Hindlimb muscle (tissue), 1 donor: ENCODE measurements around the gene NPIPB4. TPM values are rescaled to one million over a fixed set of nuclear protein-coding genes. Genes with fewer than 3 reads are reported as not detected.
"Not testable (repeated sequence)": the region's sequence is repeated elsewhere in the genome, so short reads cannot be mapped to it uniquely, and the experiment has no call there.

Experiments used
- DNase-seq: peaks from one replicate; pipeline ENCODE4 v3.0.0-alpha.2; 2013
- polyA plus RNA-seq: library from polyadenylated mRNA; unstranded; fragments of 120-200 nt; gene quantifications from one replicate; pipeline ENCODE4 v1.2.1, GENCODE V29; 2013; ENCODE audit not compliant: insufficient read length

NPIPB4 gene
- polyA plus RNA-seq, result 83.9 TPM

DNA sequence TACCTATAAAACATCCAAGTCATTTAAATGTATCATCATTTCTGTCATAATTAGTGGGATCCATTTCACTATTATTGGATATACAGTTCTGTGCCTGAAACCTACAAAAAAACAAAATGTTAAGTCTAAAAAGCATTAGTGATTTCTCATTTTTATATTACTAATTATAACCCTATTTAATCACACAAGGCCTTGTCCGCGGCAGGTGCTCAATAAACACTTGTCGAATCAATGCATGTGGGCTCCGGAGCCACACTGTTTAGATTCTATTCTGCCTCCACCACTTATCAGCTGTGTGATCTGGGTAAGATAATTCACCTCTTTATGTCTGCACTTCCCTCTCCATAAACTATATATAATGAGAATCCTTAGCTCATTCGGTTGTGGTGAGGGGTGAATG, at the start of gene NPIPB4:
NPIPB4 (minus strand) TSS at position 101 of the 400 bp plus-strand sequence. CDS start 378 bp downstream, outside the sequence.
- not testable (repeated sequence) for DNase-seq

DNA sequence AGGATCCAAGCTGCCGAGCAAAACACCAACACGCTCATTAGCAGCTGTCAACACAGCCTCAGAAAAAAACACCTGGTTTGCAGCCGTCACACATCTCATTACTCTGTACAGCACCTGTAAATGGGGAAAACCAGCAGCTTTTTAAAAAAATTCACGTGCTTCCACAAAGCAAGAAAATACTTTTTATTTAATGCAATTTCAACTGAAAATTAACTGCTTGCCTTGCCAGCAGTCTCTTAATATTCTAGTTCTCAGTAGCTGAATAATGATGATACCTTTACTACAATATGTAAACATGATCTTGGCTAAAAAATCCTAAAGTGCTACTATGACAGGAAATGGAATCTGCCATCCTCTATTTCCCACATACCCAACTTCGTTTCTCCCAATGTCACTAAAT, 41.4 kb upstream of the NPIPB4 start:
- not testable (repeated sequence) for DNase-seq

DNA sequence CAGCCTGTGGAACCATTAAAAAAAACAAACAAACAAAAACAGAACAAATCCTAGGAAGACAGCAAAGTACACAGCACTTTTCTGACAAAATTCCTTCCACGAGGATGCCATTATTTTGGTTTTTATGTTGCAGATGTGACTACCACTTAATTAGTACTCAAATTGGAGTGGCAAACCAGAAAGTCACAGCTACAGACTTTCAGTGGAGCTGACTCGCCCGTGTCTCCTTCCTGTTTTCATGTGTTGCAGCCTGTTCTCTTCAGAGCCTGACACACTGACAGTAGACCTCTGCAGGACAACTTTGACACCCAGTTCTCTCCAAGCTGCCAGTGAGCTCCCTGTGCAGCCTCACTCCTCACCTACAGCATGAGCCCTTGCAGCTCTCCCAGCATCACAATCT, 24.4 kb upstream of the NPIPB4 start:
- DNase-seq, result not testable (repeated sequence)

DNA sequence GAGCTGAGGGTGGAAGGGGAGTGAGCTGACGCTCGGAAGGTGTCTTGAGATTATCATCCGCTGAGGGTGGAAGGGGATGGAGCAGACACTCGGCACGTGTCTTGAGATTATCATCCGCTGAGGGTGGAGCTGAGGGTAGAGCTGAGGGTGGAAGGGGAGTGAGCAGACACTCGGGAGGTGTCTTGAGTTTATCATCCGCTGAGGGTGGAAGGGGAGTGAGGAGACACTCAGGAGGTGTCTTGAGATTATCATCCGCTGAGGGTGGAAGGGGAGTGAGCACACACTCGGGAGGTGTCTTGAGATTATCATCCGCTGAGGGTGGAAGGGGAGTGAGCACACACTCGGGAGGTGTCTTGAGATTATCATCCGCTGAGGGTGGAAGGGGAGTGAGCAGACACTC, 20.4 kb downstream of the NPIPB4 start:
- DNase-seq, result not testable (repeated sequence)

DNA sequence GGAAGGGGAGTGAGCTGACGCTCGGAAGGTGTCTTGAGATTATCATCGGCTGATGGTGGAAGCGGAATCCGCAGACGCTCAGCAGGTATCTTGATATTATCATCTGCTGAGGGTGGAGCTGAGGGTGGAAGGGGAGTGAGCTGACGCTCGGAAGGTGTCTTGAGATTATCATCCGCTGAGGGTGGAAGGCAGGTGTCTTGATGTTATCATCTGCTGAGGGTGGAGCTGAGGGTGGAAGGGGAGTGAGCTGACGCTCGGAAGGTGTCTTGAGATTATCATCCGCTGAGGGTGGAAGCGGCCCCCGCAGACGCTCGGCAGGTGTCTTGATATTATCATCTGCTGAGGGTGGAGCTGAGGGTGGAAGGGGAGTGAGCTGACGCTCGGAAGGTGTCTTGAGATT, 21.2 kb downstream of the NPIPB4 start:
- not testable (repeated sequence) for DNase-seq

DNA sequence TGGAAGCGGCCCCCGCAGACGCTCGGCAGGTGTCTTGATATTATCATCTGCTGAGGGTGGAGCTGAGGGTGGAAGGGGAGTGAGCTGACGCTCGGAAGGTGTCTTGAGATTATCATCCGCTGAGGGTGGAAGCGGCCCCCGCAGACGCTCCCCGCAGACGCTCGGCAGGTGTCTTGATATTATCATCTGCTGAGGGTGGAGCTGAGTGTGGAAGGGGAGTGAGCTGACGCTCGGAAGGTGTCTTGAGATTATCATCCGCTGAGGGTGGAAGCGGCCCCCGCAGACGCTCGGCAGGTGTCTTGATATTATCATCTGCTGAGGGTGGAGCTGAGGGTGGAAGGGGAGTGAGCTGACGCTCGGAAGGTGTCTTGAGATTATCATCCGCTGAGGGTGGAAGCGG, 21.8 kb downstream of the NPIPB4 start:
- DNase-seq, result not testable (repeated sequence)

DNA sequence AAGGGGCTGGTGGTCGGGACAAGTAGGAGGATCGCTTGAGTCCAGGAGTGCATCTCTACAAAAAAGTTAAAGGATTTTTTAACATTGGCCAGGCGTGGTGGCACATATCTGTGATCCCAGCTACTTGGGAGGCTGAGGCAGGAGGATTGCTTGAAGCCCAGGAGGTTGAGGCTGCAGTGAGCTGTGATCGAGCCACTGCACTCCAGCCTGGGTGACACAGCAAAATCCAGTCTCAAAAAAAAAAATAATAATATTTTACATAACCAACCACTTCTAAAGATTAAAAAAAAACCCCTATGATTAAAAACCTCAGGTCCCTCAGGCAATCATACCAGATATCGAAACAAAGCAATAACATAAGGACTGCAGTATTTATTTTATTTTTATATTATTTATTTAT, 23.3 kb downstream of the NPIPB4 start:
- DNase-seq, result not testable (repeated sequence)

DNA sequence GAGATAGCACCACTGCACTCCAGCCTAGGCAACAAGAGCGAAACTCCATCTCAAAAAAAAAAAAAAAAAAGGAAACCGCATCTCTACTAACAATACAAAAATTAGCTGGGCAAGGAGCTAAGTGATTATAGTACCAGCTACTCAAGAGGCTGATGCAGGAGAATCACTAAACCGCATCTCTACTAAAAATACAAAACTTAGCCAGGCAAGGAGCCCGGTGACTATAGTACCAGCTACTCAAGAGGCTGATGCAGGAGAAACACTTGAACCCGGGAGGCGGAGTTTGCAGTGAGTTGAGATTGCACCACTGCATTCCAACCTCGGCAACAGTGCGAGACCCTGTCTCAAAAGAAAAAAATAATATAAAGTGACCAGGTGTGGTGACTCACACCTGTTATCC, 27.6 kb downstream of the NPIPB4 start:
- DNase-seq, result not testable (repeated sequence)

DNA sequence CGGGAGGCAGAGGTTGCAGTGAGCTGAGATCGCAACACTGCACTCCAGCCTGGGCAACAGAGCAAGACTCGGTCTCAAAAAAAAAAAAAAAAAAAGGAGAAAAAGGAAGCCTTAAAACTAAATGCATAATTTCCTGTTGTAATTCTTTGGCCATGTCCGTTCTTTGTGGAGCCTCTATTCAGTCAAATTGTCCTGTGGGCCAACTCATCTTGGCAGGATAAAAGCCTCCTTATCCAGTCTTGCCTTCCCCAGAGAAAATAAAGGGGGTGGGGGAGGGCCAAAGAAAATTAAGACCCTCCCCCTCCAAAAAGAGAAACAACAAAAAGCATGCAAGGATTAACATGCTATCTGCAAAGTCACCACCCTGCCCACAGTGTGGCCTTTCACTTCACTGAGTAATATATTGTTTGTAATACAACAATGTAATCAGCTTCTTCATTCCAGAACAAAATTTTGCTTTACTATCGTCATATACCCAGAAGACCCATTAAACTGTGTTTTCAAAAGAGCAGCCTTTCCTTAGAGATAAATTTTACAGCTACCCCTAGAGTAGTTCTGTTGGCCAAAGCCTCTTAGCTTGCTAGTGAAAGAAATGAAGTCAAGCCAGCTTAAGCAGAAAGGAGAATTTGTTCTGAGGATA, 31.4 kb downstream of the NPIPB4 start:
- DNase-seq, result not testable (repeated sequence)

DNA sequence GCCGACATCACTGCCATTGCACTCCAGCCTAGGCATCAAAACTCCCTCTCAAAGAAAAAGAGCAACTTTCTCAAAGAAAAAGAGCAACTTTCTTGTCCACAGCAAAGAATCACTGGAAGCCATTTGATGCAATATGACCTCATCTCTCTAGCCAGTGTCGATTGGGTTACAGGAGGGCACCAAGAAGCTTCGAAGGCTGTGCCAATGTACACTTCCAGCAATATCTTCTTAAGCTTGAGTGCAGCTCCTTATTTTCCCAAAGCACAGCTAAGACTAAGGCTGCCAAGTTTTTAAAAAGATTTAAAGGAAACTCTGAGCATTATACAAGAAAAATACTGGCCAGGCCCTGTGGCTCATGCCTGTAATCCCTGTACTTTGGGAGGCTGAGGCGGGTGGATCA, 32.0 kb downstream of the NPIPB4 start:
- not testable (repeated sequence) for DNase-seq

DNA sequence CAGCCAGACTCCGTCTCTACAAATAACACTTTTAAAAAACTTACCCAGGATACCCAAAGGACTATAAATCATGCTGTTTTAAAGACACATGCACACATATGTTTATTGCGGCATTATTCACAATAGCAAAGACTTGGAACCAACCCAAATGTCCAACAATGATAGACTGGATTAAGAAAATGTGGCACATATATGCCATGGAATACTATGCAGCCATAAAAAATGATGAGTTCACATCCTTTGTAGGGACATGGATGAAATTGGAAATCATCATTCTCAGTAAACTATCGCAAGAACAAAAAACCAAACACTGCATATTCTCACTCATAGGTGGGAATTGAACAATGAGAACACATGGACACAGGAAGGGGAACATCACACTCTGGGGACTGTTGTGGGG, 34.3 kb downstream of the NPIPB4 start:
- not testable (repeated sequence) for DNase-seq

DNA sequence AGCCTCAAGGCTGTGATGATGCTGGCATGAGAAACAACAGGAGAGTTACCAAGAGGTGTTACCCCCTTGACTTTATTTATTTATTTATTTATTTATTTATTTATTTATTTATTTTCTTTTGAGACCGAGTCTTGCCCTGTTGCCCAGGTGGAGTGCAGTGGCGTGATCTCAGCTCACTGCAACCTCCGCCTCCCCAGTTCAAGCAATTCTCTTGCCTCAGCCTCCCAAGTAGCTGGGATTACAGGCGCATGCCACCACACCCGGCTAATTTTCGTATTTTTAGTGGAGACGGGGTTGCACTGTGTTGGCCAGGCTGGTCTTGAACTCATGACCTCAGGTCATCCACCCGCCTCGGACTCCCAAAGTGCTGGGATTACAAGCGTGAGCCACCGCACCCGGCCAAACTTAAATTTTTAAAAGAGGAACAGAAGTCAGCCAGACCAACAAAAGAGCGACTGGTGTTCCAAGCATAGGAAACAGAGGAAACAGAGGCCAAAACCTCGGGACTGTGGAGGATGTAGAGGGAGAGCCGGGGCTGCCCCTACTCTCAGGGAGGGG, 36.6 kb downstream of the NPIPB4 start:
- not testable (repeated sequence) for DNase-seq

DNA sequence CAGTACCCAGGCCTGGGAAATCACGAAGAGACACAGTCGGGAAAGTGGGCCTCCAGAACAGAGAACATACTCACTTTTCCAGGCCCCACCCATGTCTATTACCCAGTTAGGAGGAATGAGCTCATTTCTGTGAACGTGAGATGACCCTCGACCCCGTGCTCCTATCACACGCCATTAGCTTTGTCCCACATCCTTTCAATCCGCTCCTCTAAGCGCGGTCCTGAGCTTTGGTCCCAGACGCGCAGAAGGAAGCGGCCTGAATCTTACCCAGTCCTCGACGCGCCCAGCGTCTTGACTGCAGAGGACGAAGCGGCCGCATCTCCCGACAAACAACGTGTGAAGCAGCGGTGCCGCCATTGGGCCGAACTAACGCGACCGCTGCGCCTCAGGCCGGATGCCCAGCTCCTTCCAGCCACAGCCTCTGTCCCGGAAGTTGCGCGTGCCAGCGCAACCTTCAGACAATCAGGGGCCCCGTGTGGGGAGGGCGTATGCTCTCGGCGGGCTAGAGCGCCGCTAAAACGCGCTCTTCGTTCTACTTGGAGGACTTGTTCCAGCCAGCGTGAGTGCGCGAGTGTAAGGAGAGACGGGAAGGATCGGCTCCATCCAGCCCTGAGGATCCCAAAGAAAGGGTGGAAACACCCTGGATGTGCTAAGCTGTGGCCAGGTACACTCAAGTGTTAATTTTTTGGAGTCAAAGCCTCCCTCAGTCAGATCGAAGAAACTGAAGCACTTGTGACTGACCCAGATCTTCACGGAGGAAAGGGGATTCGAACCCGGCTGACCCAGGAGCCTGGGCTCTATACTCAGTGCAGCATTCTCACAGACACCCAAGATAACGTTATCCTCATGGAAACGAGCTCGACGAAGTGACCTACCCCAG, 37.3 kb downstream of the NPIPB4 start:
- DNase-seq, result peak; percentile 85

DNA sequence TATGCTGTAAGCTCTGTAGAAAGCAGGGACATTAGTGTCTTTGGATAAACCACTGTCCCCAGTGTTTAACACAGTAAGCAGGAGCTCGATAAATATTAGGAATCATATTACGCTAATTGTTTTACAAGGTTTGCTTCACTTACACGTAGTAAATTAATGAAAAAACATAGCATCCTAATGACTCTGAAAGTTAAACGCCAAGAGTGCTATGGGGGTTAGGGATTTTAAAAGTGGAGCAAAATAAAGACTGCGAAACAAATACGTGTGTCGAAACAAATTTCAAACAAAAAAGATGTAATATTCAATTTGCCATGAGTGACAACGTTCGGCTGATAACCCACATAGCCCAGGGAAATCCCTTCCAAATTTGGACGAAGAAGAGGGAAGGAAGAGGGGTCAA, 37.9 kb downstream of the NPIPB4 start:
- not testable (repeated sequence) for DNase-seq

DNA sequence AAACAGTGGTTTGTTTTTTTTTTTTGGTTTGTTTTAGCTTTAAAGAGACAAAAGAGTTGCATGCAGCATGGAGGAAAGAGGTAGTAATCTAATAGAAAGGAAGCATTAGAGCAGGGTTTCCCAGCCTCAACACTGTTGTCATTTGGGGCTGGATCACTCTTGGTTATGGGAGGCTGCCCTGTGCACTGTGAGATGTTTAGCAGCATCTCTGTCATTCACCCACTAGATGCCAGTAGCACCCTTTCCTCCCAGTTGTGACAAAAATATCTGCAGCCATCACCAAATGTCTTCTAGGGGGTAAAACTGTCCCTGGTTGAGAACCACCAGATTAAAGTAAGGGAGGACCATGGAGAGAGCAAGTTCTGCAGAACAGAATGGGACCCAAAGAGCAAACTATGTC, 40.5 kb downstream of the NPIPB4 start:
- DNase-seq, result not testable (repeated sequence)

DNA sequence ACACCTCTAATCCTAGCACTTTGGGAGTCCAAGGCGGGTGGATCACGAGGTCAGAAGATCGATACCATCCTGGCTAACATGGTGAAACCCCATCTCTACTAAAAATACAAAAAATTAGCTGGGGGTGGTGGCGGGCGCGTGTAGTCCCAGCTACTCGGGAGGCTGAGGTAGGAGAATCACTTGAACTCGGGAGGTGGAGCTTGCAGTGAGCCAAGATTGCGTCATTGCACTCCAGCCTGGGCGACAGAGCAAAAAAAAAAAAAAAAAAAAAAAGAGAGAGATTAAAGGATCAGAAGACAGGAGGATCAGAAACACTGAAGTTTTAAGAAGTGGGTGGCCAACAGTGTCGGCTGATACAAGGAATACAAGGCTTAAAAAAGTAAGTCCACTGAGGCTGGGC, 41.9 kb downstream of the NPIPB4 start:
- DNase-seq, result not testable (repeated sequence)

DNA sequence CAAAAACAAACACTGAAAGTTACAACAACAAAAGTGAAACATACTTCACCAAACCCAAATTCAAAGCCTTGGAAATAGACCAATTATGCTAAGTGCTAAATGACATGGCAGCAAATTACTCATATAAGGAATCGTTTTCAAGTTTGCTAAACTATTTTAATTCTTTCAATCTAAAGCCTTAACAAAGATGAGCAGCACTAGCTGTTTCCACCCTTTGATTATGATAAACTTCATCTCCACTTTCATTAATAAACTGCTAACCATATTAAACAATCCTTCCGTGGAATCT, 55.2 kb downstream of the NPIPB4 start:
- not testable (repeated sequence) for DNase-seq

DNA sequence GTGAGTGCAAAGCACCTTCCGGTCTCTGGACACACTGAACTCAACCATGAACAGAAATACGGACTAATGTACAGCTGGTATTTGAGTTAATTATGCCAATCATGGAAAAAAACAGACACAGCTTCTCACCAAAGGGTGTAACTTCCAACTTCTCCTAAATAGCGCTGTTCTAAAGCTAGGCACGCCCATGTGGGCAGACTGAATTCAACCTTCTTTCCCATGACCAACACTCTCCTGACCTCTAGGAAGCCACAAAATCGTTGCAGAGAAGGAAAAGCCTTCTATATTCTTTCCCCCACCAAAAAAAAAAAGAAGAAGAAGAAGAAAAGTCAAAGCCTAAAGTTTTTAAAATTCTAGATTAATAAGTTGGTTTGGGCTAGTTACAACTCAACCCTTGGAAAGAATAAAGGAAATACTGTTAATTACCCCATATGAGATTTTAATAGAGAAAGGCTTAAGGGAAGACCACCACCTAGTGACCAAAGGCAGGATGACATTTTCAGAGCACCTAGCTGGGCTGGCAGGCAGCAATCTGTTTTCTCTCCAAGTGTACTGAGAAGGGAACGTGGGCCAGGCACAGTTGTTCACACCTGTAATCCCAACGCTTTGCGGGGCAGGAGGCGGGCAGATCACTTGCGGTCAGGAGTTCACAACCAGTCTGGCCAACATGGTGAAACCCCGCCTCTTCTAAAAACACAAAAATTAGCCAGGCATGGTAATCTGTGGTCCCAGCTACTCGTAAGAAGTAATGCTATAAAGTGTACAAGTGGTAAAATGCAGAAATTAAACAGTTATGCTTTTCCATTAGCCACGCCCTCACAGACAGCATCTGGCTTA, 55.8 kb downstream of the NPIPB4 start:
- DNase-seq, result not testable (repeated sequence)

DNA sequence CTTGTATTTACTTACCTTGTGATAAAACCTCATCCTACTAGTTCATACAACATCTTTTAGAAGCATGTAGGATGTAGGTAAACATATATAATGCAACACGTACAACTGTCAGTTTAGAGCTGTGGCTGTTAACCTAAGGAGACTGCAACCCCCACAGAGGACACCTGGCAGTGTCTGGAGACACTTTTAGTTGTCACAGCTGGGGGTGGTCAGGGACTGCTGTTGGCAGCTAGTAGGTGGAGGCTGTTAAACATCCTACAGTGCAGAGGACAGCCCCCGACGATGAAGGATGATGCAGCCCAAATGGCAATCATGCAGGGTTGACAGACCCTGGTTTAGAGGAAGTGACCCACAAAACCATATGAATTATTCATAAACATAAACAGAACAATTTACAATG, 59.0 kb downstream of the NPIPB4 start:
- not testable (repeated sequence) for DNase-seq

DNA sequence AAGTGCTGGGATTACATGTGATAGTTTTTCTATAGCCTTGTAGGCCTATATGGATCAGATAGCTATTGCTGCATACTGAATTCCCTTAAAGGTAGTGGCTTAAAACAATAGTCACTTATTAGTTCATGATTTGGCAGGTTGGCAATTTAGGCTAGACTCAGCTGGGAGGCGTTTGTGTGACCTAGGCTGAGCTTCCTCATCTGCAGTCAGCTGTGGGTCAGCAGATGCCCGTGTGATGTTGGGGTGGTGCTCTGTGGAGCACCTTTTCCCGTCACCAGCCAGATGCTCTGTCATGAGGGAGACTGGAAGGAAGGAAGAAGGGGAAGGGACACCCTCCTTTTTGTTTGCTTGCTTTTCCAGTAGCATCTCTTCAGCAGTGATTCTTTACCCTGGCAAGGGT, 64.2 kb downstream of the NPIPB4 start:
- DNase-seq, result not testable (repeated sequence)

DNA sequence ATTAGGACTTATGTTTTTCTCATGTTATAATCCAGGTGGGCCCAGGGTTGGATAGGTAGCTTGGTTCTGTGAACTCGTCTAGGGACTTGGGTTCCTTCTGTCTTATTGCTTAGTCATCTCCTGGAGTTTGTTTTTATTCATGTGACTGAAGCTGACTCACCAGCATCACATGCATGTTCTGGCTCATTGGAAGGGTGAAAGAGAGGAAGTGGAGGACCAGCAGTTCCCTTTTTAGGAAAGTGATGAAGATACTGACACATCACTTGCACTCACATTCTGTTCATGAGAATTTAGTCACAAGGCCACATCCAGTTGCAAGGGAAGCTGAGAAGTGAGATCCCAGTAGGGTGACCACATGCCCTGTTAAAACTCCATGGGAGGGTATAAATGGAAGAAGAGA, 67.0 kb downstream of the NPIPB4 start:
- not testable (repeated sequence) for DNase-seq
